ENCODE measurements around the gene IL25.
A peak's percentile ranks its signal among the peaks of the same experiment; 100 is the strongest.
"Not testable (repeated sequence)": the region's sequence is repeated elsewhere in the genome, so short reads cannot be mapped to it uniquely, and the experiment has no call there.

IL25 gene

DNA sequence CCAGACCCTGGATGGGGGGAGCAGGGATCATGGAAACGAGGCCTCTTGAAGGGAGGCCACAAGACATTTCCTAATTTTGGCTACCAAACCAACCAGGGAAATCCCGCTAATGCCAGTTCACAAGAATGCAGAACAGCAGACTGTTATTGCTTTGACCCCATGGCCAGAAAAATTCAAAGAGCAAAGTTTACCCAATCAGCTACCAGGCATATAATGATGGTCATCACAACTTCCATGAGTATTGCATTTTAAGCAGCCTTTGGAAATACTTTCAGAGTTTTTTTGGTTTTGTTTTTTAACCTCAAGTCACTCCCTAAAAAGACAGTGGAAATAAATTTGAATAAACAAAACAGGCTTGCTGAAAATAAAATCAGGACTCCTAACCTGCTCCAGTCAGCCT is at the start of gene IL25:
Gene IL25, plus strand, starts transcription at position 301 of the 400 bp plus-strand sequence.
- no peak for DNase-seq

DNA sequence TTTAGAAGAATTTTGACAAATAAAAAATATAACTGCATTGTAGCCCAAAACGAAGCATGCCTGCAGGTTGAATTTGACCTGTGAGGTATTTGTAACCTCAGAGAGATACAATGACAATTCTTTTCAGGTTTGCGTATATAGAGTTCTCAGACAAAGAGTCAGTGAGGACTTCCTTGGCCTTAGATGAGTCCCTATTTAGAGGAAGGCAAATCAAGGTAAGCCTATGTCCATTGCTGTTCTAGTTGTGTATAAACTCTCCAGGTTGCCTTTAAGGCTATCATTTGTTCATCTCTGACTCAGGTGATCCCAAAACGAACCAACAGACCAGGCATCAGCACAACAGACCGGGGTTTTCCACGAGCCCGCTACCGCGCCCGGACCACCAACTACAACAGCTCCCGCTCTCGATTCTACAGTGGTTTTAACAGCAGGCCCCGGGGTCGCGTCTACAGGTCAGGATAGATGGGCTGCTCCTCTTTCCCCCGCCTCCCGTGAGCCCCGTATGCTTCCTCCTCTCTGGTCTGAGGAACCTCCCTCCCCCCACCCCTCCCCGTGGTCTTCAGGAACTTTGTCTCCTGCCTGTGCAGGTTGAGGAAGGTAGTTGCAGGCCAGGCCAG is 48.7 kb upstream of the IL25 start:
- no peak for DNase-seq

DNA sequence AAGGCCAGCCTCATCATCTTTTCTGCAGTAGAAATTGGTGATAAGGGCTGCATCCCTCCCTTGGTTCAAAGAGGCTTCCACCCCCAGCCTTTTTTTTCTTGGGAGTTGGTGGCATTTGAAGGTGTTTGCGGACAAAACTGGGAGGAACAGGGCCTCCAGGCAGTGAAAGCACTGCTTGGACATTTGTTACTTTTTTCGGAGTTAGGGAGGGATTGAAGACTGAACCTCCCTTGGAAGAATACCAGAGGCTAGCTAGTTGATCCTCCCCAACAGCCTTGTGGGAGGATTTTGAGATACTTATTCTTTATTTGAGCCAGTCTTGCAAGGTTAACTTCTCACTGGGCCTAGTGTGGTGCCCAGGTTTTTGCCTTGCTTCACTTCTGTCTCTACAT is 48.2 kb upstream of the IL25 start:
- DNase-seq: no peak

DNA sequence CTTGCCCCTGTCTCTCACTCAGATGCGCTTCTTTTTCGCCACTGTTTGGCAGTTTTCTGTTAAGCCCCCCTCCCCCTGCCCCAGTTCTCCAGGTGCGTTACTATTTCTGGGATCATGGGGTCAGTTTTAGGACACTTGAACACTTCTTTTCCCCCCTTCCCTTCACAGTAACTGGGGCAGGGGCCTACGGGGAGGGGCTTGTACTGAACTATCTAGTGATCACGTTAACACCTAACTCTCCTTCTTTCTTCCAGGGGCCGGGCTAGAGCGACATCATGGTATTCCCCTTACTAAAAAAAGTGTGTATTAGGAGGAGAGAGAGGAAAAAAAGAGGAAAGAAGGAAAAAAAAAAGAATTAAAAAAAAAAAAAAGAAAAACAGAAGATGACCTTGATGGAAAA is 47.6 kb upstream of the IL25 start:
- no peak for DNase-seq

DNA sequence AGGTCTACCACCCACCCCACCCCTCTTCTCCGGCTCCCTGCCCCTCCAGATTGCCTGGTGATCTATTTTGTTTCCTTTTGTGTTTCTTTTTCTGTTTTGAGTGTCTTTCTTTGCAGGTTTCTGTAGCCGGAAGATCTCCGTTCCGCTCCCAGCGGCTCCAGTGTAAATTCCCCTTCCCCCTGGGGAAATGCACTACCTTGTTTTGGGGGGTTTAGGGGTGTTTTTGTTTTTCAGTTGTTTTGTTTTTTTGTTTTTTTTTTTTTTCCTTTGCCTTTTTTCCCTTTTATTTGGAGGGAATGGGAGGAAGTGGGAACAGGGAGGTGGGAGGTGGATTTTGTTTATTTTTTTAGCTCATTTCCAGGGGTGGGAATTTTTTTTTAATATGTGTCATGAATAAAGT is 46.9 kb upstream of the IL25 start:
- not testable (repeated sequence) for DNase-seq

DNA sequence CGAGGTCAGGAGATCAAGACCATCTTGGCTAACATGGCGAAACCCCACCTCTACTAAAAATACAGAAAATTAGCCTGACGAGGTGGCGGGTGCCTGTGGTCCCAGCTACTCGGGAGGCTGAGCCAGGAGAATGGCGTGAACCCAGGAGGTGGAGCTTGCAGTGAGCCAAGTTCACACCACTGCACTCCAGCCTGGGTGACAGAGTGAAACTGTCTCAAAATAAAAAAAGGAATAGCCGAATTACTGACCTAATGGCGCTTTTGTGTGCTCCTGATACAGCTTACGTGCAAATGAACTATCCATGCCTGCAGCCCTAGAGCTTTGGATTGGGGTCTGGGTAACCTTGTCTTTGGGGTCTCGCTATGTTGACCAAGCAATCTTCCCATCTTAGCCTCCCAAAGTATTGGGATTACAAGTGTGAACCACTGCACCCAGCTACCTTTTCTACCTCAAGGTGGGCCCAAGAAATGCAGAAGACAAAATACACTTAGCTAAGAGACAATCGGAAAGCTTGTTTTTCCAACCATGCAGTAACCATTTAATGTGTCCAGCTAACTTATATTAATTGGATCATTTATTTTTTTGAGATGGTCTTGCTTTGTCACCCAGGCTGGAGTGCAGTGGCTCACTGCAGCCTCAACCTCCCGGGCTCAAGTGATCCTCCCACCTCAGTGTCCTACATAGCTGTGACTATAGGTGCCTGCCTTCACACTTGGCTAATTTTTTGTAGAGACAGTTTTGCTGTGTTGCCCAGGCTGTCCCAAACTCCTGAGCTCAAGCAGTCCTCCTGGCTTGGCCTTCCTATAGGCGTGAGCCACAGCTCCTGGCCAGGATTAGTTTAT is 45.9 kb upstream of the IL25 start:
- DNase-seq: no peak

DNA sequence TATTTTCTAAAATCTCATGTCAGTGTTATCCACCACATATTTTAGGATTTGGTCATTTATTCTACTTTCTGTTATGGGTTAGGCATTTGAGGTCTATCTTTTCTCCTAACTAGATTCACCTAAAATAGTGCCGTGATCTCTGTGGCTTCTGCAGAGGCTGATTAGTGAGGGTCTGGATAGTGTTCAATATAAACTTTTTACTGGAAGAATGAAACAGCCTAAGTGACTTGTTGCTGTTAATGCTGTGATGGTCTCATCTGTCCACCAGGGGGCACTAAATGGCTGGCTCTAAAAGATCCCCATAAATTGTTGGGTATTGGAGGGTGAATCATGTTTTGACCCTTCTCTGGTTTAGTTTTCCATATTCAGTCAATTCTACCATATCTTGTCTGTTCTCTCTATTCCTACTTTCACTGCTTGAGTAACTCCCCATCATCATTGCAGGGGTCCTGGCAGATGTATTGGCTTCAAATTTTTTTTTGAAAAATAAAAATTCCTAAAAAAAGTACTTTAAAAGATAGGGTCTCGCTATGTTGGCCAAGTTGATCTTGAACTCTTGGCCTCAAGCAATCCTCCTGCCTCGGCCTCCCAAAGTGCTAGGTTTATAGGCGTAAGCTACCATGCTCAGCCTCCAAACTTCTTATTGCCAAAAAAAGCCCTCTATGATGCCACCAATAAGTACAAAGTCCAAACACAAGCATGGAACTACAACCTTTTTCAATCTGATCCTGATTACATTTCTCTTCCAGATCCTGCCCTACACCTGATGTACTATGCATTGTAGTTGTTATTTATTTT is 44.5 kb upstream of the IL25 start:
- peak; percentile 69 for DNase-seq

DNA sequence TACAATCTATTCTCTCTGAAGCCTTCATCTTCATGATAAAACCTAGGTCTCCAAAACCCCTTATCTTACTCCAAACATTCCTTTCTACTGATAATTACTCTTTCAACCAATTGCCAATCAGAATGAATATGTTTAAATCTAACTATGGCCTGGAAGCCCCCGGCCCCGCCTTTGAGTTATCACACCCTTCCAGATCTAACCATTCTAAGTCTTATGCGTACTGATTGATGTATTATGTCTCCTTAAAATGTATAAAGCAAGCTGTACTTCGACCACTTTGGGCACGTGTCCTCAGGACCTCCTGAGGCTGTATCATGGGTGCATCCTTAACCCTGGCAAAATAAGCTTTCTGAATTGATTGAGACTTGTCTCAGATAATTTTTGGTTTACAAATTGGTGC is 37.0 kb upstream of the IL25 start:
- DNase-seq: no peak

DNA sequence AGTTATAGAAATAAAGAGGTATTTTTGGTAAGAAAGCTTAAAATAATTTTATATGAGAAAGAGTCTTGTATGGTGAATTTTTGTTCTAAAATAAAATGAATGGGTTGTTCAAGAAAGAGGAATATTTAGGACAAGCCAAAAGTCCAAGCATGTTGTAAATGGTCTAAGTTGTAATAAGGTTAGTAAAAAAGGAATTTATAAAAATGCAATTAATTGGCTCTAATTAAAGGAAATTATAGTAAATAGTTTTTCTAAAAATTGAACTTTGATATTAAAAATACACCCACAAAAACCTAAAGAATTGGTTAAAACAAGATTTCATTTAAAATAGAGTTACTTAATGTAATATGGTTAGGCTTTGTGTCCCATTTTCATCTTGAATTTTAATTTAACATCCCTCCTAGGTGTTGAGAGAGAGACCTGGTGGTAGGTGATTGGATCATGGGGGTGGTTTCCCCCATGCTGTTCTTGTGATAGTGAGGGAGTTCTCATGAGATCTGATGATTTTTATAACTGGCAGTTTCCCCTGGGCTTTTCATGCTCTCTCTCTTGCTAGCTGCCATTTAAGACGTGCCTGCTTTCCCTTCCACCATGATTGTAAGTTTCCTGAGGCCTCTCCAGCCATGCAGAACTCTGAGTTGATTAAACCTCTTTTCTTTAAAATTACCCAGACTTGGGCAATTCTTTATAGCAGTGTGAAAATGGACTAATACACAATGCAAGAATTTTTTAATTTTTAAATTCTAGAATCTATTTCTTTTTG is 32.9 kb upstream of the IL25 start:
- DNase-seq: no peak

DNA sequence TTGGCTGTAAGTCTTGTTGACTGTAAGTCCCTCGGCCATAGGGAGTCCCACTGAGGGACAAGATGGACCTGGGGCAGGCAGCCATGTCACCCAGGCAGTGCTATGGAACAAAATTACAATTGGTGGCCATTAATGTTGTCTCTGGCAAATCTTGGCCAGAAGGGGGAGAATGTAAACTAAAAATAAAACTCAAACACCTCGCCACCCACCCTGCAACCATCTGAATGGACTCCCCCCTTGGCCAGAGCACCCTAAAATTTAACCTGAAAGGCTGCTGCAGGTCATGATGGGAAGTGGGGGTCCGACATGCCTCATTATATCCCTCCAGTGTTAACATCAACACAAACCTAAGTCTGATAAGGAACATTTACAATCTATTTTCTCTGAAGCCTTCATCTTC is 28.1 kb upstream of the IL25 start:
- no peak for DNase-seq

DNA sequence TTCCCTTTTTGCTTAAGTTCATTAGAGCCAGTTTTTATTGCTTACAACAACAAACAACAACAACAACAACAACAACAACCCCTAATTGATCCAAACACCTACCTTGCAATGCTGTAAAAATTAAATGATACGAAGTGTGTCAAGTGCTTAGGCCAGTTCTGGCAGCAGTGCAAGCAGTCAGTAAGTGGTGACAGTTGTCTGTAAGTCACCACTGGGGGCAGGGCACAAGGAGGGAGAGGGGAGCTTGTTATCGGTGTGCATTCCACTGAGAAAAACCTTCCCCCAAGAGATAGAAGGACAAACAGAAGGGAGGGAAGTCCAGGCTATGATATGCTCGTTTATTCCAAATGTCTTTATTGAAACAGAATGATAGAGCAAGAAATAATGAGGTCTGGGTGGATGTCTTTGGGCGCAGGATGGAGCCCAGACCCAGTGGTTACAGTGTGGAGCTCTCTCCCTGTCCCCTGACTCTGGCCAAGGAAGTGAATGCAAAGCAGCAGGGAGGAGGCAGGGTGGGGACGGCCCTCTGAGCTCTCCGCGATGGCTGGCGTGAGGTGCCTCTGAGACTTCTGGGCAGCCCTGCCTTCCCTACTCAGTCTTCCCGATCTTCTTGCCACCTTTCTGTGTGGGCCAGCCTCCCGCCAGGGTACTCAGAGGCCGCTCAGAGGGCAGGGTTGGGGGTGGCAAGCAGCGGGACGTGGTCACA is 26.5 kb upstream of the IL25 start:
- DNase-seq: peak; percentile 14

DNA sequence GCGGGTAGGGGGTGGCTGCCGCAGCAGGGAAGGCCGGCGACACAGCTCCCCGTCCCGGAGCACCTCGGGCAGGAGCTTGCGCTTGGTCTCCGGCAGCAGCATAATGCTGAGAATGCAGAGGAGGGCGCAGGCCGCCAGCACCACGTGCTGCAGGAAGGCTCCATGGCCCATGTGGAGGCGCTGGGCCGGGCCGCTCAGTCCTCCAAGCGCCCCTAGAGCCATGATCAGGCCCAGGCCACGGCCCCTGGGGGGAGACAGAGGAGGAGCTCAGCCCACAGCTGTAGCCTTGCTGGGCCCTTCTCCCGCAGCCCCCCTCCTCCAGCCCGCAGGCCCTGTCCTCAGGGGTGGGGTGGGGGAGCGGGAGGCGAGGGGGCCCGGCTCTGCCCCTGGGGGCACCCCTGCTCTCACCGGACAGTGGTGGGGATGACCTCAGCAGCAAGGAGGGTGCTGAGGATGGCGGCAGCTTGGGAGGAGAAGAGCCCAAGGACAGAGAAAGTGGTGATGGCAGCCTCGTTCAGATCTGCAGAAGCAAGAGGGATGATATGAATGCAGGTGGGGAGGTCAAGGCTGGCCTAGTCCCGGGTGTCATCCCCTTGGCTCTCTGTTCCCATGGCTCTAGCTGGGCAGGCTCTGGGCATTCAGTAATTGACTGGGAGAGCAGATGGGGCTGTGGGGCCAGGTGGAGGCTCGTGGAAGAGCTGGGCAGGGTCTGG is 25.8 kb upstream of the IL25 start:
- DNase-seq: no peak

DNA sequence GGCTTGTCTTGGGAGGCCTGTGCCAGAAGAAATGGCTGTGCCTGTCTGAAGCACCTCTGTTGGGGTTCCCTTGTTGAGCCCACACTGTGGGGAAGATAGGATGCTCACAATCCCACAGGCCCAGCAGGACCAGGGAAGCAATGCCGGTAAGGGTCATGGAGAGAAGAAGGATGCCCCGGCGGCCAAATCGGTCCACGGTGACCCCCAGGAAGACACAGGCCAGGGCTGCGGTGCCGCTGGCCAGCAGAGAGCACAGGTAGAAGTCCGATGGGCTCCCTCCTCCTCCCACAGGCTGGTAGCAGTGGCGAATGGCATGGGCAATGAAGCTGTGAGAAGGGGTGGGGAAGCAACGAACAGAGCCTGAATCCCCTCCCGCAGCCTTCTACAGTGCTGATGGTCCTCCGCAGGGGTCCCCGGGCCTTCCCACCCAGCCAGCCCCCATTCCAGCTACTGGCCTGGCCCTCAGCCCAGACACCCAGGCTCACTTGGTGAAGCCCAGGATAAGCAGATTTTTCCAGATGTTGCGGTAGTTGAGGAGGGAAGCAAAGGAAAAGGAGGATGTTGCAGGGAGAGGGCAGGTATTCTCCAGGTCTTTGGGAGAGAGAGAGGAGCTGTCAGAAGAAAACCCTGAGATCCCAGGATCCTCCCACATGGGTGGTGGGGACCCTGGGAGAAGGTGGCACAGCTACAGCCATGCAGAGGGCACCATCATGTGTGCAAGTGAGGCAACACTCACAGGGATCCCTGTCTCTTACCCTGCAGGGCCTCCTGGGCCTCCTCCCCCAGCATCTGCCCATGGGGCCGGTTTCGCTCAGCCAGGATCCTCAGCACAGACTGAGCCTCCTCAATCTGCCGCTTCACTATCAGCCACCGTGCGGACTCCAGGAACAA is 25.0 kb upstream of the IL25 start:
- no peak for DNase-seq

DNA sequence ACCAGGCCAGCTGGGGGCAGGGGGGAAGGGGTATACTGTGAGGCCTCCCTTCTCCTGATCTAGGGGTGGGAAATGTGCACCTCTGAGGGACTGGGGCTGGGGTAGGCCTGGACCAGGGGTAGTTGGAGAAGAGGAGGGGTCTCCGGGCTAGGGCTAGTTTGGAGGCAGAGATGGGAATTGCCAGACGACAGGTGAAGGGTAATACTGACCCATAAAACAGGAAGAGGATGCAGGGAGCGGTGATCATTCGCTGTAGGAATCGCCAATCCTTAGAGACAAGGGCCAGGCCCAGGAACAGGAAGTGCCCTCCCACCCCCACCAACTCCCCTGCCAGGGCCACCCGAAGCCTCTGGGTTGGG is 24.3 kb upstream of the IL25 start:
- DNase-seq: no peak

DNA sequence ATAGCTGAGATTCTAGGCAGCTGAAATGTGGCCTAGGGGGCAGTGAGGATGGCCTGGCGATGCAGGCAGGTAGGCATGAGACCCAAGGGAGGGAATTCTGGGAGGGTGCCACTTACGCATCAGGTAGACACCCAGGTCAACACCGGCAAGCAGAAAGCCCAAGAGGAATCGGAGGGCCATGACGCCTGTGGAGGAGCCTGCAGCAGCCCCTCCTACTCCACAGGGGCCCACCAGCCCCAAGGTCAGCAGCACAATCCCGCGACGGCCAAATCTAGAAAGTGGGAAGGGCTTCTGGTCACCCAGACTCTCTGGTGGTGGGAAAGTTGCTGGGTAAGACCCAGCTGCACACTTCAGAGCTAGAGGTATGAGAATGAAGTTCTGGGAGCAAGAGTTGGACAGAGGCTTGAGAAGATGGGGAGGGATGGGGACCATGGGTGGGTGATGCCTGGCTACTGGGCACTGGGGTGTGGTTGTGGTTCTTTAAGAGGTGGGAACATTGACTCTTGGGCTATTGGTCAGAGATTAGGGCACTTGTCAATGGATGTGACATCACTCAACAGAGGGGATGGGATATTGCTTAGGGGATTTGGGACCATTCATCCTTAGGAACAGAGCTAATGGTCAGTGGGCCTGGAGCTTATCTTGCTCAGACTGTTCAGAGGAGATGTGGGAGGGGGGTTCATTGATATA is 23.3 kb upstream of the IL25 start:
- DNase-seq: no peak

DNA sequence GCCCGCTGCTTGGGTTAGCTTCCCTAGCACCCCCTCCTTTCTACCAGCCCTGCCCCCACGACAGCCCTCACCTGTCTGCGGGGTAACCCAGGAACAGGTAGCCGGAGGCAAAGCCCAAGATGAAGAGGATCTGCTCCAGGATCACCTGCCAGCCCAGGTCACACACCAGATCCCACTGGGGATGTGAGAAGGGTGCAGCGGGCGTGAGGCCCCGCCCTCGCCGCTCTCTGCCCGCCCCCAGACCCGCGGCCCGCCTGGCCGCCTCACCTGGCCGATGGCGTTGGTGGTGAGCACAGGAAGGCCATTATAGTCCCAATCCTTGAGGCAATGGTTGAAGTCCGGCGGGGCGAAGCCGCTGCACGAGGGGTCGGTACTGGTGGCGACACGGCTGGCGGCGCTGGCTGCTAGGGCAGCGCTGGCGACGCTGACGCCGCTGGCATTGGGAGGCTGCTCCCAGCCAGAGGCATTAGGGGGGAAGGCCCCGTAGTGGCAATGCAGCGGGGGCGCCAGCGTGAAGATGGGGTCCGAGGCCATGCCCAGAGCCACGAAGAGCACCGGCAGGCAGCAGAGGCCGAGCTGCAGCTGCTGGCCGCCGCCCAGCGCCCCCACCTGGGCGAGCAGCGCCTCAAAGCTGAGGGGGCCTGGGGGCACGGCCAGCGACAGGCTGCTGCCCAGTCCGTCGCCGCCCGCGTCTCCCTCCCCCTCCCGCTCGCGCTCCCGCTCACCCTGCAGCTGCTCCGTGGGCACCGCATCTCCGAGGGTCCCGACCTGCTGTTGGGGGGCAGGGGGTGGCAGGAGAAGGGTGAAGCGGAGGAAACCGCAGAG is 20.7 kb upstream of the IL25 start:
- peak; percentile 40 for DNase-seq

DNA sequence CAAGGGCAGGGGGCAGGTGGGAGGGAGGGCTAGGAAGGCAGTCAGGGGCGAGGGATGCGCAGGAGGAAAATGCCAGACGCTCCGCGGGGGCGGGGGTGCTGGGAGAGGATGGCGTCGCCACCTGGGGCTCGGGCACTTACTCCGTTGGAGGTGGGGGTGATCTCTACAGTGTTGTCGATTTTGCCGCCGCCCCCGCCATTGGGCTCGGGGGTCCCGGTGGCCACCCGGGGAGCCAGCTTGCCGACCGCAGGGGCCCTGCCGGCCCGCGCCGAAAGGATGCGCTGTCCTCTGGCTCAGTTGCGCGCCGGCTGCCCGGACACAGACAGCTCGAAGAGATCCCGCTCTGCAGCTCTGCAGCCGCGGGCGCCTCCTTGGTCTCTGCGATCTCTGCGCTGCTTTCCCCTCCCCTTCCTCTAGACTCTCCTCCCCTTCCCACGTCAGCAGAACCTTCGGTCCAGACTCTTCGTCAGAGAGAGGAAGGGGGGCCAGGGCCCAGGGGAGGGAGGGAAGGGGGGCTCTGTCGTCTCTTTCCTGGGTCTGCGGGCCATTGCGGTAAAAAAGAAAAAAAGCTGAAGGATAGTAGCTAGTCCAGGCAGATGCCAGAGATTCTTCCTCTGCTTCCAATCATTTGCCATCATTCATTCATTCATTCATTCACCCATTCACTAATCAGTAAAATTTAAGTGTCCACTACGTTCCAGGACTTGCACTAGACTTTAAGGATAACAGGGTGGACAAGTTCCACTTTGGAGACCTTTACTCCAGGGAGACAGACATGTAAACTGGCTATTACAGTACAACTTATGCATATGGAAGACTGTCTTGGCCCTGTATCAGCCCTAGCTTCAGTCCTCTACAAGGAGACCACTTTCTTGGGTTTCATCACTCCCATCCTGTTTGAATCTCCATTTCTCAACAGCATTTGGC is 19.8 kb upstream of the IL25 start, which contains the start of gene SLC22A17:
Gene SLC22A17, minus strand, starts transcription at position 382 of the 927 bp plus-strand sequence.
- DNase-seq: peak; percentile 57

DNA sequence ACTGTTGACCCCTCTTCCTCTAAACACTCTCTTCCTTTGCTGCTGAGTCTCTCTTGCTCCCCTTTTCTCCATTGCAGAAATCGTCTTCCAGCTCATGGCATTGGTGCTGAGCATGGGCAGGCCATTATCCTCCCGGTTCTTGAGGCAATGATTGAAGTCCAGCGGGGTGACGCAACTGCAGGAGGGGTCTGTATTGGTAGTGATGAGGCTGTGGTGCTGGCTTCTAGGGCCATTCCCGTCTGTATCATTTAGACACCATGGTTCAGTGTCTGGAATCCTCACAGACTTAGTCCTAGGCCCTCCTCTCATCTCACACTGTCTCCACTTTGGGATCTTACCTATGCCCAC is 19.2 kb upstream of the IL25 start:
- no peak for DNase-seq

Measured in NCI-H146 (cell line).